Colon (tissue), 2 donors: ENCODE results near the gene TNF.
"Not testable (repeated sequence)": the region's sequence is repeated elsewhere in the genome, so short reads cannot be mapped to it uniquely, and the experiment has no call there.

Experiments used
- FAIRE-seq: peaks from 2 replicates; lab custom pipeline; 2012; peaks lifted over from hg19 to GRCh38; lab: Jason Lieb, UNC
- donor health status: control.
- donor health status: control.

Gene TNF

DNA sequence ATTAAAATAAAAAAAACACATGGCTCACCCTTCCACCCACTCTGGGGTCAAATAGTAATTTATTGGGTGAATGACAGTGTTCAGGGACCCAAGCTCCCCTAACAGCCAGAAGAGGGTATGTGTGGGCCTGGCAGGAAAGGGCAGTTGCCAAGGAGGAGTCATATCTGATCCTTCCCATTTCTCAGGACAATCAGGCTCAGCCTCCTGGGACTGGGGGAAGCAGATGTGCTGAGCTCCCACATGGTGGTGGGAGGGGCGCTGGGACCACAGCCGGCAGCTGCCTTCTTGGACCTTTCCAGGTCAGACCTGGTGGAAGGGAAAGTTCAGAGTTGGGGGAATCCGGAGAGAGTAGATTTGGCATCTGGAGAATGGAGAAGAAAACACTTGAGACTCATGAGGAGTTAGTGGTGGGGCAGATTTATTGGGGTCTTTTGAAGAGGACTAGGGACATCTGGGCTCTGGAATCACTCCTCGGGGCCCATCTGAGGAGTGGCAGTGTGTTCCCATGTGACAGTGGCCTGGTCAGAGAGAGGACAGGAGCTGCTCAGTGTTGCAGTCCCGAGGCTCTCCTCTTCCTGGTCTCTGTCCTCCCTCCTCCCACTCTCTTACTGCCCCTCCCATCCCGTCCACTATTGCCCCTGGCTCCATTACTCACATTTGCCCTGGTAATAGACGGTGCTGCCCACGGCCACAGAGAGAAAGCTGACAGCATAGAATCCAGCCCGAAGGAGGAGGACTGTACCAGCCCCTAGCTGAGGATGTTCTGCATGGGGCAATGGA lies 13.7 kb downstream of the TNF start:
- FAIRE-seq, result no peak

DNA sequence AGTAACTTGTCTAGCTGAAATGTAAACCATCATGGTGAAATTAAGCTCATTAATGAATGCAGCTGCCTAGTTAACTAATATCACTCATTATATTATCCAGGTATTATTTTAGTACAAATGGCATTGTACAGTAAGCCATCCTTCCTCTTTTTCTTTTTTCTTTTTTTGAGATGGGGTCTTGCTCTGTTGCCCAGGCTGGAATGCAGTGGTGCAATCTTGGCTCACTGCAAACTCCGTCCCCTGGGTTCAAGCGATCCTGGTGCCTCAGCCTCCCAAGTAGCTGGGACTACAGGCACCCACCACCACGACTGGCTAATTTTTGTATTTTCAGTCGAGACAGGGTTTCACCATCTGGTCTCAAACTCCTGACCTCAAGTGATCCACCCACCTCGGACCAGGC lies 15.3 kb downstream of the TNF start:
- FAIRE-seq, result not testable (repeated sequence)

DNA sequence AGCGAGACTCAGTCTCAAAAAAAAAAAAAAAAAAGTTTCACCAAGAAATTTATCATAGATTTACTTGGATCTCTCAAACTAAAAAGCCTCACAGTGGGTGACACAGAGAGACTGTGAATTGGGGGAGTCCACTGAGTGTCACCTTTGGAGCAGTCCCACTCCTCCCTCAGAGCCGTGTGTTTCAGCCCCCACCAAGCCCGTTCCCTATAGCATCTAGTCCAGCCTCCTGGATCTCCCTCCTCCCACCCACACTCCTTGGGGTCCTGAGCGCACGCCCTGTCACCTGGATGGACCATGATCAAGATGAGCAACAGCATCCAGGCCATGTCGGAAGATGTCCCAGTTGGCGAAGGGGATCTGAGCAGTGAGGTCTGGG lies 17.0 kb downstream of the TNF start:
- FAIRE-seq, result no peak

DNA sequence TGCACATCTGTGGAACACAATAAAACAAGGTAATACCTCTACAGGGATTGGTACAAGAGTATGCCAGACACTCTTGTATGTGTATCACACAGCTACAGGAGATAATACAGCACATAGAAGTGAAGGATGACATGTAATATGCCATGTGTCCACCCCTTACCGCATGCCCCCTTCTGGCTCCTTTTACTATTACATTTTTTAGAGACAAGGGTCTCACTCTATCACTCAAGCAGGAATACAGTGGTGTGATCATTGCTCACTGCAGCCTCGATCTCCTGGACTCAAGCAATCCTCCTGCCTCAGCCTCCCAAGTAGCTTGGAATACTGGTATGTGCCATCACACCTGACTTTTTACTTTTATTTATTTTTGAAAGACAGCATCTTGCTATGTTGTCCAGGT lies 21.6 kb downstream of the TNF start:
- no peak for FAIRE-seq

DNA sequence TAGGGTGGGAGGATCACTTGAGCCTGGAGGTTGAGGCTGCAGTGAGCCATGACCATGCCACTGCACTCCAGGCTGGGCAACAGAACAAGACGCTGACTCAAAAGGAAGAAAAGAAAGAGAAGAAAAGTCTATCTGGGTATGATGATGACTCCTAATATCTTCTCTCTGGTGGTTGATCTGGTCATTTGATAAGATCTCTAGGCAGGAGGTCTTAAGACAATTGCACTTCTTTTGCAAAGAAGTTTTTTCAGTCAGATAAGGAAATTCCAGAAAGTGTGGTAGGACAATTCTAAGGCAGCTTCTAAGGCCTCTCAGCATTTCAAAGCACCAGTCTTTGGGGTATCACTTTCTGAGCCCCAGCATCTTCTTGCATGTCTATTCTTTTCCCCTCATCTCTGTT lies 32.0 kb downstream of the TNF start:
- no peak for FAIRE-seq

DNA sequence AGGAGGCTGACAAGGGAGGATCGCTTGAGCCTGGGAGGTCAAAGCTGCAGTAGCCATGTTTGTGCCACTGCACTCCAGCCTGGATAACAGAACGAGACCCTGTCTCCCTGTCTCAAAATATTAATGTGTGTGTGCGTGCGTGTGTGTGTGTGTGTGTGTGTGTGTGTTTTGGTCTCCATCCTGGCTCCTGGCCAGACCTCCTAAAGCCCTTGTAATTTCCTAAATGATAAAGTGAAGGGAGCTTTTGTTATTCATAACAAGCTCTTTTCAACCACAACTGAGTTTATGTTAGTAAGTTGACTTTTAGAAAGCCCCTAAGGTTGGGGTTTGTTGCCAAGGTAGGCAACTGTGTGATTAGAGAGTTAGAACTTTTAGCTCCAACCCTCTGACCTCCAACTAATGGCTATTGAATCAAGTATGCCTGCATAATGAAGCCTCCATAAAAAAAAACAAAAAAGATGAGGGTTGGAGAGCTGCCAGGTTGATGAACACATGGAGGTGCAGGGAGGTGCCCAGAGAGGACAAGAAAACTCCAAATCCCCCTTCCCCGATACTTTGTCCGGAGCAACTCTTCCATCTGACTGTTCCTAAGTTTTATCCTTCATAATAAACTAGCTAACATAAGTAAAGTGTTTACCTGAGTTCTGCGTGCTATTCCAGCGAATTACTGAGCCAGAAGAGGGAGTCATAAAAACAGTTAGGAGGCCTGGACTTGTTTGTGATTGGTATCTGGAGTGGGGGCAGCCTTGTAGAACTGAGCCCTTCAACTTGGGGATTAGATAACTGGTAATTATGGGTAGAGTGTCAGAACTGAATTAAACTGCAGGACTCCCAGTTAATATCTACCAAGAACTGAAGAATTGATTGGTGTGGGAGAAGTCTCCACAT lies 34.4 kb downstream of the TNF start:
- no peak for FAIRE-seq

DNA sequence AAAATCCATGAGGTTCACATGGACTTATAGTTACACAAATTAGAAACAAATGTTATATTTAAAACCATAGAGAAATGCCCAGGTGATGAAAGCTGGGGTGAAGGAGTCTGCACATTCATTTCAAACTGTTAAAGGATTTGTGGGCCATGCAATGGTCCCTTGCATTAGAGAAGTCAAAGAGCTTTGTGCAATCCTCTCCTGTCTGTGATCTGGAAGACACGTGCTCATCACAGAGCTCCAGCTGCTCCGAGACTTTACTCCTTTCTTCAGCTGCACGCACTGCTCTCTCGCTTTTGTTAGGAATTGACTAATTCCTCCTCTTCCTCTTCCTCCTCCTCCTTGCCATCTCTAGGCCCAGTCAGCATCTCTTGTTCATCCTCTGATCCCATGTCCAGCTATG lies 35.6 kb downstream of the TNF start:
- FAIRE-seq, result no peak

DNA sequence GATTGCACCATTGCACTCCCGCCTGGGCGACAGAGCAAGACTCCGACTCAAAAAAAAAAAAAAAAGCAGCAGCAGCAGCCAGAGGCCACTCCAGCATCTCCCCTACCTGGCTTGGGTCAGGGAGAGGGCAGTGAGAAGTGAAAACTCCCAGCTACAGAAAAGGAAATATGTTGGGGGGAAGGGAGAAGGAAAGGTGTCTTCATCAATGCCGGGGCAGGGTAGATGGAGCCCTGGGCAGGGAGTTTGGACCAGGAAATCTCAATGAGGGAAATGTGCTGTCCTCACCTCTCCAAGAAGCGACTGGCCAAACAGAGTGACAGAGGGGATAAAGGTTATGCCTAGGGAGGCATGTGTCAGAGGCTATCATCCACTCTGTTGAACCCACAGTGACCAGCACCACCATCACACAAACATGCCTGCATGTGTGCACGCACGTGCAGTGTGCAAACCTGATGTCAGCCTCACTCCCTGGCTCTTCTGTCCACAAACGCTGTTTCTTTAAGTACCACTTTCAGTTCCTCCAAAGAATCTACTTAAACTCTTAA lies 38.8 kb downstream of the TNF start:
- FAIRE-seq, result no peak

DNA sequence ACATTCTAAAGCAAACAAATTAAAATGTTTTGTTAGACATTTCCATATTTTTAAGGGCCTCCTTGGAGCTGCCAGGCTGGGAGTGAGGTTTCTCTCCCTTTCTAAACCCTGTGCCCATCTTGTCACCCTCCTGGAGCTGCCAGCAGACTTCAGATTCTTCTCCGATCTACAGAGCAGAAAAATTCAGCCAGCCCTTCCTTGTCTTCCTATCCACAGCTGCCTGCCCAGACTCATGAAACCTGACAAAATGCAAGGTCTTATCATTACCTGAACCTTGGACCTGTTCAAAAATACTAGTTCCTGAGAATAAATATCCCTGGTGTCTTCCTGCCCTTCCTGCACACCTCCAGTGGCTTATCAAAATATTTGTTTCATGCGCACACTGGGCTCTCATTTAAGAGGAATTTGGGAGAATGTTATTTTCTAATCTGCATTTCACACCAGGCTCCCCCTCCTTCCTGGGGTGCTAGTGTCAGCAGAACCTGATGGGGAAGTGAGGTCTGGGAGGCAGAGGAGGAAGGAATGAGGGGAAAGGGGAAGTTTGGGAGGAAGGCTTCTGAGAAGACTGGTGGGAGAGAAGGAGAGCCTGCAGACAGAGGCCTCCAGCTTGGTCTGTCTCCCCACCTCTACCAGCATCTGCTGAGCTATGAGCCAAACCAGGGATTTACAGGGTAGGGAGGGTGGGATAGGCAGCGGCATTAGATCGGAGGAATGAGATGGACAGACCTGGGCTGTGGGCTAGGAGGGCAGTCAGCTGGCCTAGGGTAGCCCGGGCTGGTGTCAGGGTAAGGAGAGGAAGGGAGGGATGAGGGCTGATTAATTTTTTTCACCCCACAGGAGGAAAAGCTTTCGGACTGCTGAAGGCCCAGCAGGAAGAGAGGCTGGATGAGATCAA lies 39.6 kb downstream of the TNF start, which contains the start of gene AIF1:
Gene AIF1 (plus strand): TSS at position 551 of the 895 bp plus-strand sequence. CDS start 96 bp downstream, at position 647.
- no peak for FAIRE-seq

DNA sequence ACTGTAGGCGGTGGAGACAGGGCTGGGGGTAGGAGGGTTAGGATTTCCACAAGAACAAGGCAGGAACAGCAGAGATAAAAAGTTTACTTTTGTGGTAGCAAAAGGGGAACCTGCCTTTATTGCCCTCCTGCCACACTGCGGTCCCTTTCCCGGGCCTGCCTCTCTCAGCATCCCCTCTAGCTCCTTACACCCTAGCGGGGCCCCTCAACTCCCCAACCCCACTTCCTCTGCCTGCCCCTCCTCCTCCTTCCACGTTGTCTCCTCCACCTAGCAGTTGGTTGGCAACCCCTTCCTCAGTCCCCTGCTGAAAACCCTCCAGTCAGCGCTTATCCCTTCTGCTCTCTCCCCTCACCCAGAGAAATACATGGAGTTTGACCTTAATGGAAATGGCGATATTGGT lies 40.4 kb downstream of the TNF start:
- no peak for FAIRE-seq

DNA sequence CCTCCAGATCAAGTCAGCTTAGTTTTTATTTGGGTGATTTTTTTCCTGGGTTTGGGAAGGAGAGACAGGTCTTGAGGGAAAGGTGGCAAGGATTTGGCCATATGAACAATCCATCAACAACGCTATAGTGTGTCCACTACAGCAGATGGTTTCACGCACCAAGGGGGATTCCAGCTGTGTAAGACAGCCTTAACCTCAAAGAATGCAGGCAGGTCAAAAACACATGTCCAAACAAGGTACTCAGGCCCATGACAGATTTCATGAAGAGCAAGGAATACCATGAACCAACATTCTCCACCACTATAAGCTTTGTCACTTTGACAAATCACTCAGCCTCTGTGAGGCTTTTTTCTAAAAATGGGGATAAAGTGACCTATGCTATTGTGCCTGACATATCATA lies 41.6 kb downstream of the TNF start:
- FAIRE-seq, result no peak

DNA sequence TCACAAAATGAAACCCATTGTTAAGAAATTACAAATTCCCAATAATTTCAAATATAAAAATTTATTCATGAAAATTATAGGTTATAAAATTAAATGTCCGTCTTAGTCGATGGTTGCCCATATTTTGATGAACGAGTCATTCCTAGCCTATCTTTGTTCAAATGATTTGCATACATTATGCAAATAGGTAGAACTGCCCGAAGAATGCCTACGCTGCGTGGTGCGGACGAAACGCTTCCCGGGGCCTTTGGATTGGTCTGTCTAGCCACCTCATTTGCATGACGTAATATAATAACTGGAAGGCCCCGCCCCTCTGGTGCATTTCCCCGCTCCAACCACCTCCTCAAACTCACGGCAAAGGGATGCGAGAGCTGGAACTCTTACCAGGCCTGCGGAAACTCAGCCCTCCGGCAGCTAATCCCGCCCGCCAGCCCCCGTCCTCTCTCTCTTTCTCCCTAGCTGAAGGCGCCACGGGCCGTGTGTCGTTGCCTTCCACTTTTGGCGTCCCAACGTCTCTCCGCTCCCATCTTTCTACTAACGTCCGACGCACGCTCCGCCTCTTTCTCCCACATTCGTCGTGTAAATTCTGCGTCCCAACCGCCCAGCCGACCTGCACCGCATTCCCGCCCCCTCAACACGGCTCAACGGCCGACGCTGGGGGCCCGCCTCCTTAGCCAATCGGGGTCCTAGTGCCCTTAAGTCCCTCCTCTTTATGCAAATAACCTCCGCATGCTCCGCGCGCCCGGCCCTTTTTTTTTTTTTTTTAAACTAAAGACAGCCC lies 44.6 kb downstream of the TNF start:
- FAIRE-seq, result peak; percentile 47

DNA sequence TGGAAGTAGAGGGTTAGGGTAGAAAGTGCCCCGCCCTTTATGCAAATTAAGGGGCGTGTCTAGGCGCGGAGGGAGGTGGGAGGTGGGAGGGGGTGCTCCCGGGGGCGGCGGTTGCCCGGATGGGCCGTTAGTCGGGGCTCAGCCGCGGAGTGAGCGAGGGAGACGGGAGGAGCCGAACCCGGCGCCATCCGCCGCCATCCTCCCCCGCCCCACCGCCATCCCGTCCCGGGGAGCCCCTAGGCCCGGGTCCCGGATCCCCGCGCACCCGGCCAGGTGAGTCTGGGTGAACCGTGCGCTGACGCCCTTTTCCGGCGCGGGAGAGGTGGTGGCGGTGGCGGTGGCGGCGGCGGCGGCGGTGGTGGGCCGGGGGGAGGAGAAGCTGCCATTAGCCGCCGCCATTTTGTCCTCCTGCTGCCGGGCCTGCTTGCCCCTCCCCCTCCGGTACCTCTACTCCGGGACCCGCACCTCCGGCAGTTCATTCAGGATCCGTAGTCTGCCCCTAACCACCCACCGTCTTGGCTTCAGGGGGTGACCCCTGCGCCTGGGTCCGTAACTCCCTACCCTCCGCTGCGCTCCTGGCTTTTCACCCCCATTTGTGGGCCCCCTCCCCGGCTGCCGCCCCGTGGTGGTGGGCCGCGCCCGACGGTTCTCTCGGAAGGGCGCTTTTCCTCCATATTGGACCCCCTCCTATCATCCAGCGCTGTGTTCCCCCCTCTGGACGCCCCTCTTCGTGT lies 45.4 kb downstream of the TNF start, which contains the start of gene PRRC2A:
Gene PRRC2A (plus strand): TSS at position 130 of the 734 bp plus-strand sequence. CDS start 2,075 bp downstream, outside the sequence.
- FAIRE-seq, result no peak

DNA sequence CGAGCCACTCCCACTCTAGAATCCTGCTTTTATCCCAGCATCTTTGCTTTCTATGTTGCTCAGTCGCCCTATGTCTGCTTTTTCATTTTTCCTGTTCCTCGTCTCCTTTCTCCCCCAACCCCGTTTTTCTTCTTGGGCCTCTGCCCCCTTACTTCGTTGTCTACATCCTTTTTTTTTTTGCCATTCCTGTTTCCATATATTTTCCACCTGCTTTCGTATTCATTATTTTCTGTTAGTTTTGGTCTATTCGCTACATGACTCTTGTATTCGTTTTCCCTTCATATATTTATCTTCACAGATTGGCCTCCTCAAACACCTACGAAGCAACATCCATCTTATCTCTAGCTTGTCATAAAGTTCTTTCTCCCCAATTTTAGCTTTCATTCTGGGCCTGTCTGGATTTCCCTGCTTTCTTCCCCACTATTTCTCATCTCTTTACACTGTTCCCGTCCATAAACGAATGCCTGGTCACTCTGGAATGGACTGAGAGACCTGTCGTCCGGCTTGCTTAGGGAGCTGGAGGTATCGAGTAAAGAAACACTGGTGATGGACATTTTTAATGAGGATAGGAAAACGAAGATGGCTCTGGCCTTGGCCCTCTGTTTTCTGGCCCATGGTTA lies 46.1 kb downstream of the TNF start:
- no peak for FAIRE-seq

DNA sequence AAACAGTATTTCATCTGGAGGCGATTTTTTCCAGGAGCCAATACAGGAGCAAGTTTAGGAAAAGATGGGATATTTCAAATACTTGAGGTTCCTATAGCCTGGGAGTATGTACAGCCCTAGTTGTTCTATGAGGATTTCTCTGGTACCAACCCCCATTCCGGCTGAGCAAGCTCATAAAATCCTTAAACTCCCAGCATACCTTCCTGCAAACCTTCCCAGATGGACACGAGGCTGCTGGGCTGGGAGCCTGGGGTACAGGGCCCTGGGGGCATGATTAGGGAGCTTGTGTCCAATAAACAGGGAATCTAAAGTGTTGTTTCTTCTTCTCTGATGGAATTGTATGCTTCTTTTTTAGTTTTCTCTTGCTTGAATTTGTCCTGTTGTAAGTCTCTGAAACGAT lies 46.6 kb downstream of the TNF start:
- no peak for FAIRE-seq

DNA sequence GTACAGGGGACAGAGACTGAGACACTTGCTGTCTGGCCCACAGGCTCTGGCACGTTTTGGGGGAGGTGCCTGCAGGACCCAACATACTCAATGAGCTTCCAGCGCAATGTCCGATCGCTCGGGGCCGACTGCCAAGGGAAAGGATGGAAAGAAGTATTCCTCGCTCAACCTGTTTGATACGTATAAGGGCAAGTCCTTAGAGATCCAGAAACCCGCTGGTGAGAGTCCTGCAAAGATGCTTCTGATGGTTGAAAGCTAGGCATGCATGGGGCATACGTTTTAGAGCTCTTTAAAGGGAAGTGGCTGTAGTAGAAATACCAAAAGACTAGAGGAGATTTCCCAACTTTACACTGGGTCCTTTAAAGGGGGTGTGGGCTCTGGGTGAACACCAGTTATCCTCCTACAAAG lies 47.3 kb downstream of the TNF start:
- no peak for FAIRE-seq

DNA sequence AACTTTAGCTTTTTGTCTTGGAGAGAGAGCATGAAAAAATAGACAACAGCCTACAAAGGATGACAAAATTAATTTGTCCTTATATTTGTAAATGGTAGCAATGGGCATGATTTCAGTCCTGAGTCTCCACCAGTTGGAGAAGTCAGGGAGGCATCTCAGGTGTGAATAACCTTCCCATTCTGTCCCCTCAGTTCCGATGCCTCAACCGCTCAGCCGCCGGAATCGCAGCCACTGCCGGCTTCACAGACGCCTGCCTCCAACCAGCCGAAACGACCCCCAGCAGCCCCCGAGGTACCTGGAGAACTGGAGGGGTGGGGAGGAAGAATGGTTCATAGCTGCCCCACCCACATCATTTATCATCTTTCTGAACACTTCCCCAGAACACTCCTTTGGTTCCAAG lies 48.7 kb downstream of the TNF start:
- FAIRE-seq, result no peak

DNA sequence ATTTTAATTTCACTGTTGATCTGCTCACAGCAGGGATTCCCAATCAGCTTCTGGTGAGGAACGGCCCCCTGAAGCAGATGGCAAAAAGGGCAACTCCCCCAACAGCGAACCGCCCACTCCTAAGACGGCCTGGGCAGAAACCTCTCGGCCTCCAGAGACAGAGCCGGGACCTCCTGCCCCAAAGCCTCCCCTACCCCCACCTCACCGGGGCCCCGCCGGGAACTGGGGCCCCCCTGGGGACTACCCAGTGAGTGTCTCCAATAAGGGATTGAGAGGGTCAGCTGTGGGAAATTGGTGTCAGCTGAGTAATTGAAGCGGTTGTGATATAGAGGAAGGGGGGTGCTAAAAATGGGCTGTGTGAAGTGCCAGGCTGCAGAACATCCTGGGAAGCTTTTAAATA lies 51.6 kb downstream of the TNF start:
- no peak for FAIRE-seq

DNA sequence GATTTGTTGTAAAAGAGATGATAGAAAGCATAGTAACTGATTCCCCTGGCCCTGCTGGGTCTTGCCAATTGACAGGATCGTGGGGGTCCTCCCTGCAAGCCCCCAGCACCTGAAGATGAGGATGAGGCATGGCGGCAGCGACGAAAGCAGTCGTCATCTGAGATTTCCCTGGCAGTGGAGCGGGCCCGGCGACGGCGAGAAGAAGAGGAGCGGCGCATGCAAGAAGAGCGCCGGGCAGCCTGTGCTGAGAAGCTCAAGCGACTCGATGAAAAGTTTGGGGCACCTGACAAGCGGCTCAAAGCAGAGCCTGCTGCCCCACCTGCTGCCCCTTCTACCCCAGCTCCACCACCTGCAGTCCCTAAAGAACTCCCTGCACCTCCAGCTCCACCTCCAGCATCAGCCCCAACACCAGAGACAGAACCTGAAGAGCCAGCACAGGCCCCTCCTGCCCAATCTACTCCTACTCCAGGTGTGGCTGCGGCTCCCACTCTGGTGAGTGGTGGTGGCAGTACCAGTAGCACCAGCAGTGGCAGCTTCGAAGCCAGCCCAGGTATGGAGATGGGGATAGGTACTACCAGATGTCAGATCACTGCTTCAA lies 52.4 kb downstream of the TNF start:
- FAIRE-seq, result no peak
